Keratinocyte (primary cell): ENCODE measurements around the gene CSH1. TPM values are rescaled to one million over a fixed set of nuclear protein-coding genes. Genes with fewer than 3 reads are reported as not detected.
"Not testable (repeated sequence)": the region's sequence is repeated elsewhere in the genome, so short reads cannot be mapped to it uniquely, and the experiment has no call there.

Experiments
- DNase-seq: peaks from one replicate; pipeline ENCODE4 v3.0.0-alpha.2; 2011; ENCODE audit warnings: low read depth, missing footprints, low spot score
- FAIRE-seq: peaks from 2 replicates; lab custom pipeline; 2011; peaks lifted over from hg19 to GRCh38; lab: Jason Lieb, UNC
- H2AFZ ChIP-seq: 2 replicates; pipeline ENCODE4 v1.6.0; 2012; ENCODE audit warnings: low read length, control low read depth, inconsistent platforms; ENCODE audit not compliant: control insufficient read depth
- H3K27ac ChIP-seq: 2 replicates; pipeline ENCODE4 v1.5.1; 2011; ENCODE audit warnings: low read length; ENCODE audit not compliant: control insufficient read depth, insufficient read depth
- H3K27me3 ChIP-seq: 3 replicates; pipeline ENCODE4 v1.6.0; 2011; ENCODE audit warnings: low read length; ENCODE audit not compliant: control insufficient read depth, insufficient read depth; ENCODE audit errors: extremely low read depth
- H3K36me3 ChIP-seq, 2 experiments: 2 replicates in 1 of 2; 3 replicates in 1 of 2; pipeline ENCODE4 v1.5.1; 2011; ENCODE audit warnings: low read length in 2 of 2, mild to moderate bottlenecking in 1 of 2; ENCODE audit not compliant: control insufficient read depth in 2 of 2, insufficient read depth in 2 of 2; ENCODE audit errors: extremely low read depth in 1 of 2
- H3K4me1 ChIP-seq: 3 replicates; pipeline ENCODE4 v1.5.1; 2011; ENCODE audit warnings: low read length; ENCODE audit not compliant: control insufficient read depth, insufficient read depth; ENCODE audit errors: extremely low read depth
- H3K4me2 ChIP-seq: 3 replicates; pipeline ENCODE4 v1.6.0; 2011; ENCODE audit warnings: low read depth, low read length; ENCODE audit not compliant: control insufficient read depth, insufficient read depth; ENCODE audit errors: extremely low read depth
- H3K4me3 ChIP-seq, 3 experiments: fragments of 200-600 bp in 1 of 3; sonication (generic) in 1 of 3; 2 replicates in 2 of 3; 3 replicates in 1 of 3; pipeline ENCODE4 v1.5.1; 2011 to 2016; ENCODE audit warnings: low read length in 3 of 3, mild to moderate bottlenecking in 3 of 3, control low read depth in 2 of 3, inconsistent platforms in 1 of 3, low read depth in 1 of 3, mixed read lengths in 1 of 3, mixed run types in 1 of 3, moderate library complexity in 1 of 3; ENCODE audit not compliant: control insufficient read depth in 2 of 3, insufficient read depth in 2 of 3; ENCODE audit errors: extremely low read depth in 1 of 3
- H3K79me2 ChIP-seq: 2 replicates; pipeline ENCODE4 v1.6.0; 2012; ENCODE audit warnings: low read length; ENCODE audit not compliant: control insufficient read depth, insufficient read depth
- H3K9ac ChIP-seq: 3 replicates; pipeline ENCODE4 v1.6.0; 2011; ENCODE audit warnings: low read length; ENCODE audit not compliant: control insufficient read depth, insufficient read depth; ENCODE audit errors: extremely low read depth
- H3K9me1 ChIP-seq: 3 replicates; pipeline ENCODE4 v1.6.0; 2011; ENCODE audit warnings: low read length; ENCODE audit not compliant: control insufficient read depth, insufficient read depth; ENCODE audit errors: extremely low read depth
- H3K9me3 ChIP-seq: 2 replicates; pipeline ENCODE4 v1.5.1; 2012; ENCODE audit warnings: low read depth, low read length; ENCODE audit not compliant: control insufficient read depth
- H4K20me1 ChIP-seq: 3 replicates; pipeline ENCODE4 v1.6.0; 2011; ENCODE audit warnings: low read length; ENCODE audit not compliant: control insufficient read depth, insufficient read depth; ENCODE audit errors: extremely low read depth
- CTCF ChIP-seq, 3 experiments: IDR thresholded peaks in 1 of 3; conservative IDR thresholded peaks in 1 of 3; optimal IDR thresholded peaks in 1 of 3; 2 replicates in 2 of 3; 3 replicates in 1 of 3; pipeline versions ENCODE3 to v1.5.1; 2011; ENCODE audit warnings: low read length in 3 of 3, mild to moderate bottlenecking in 3 of 3, moderate library complexity in 2 of 3, control low read depth in 1 of 3, inconsistent platforms in 1 of 3; ENCODE audit not compliant: insufficient read depth in 2 of 3; ENCODE audit errors: extremely low read depth in 1 of 3
- EZH2 ChIP-seq: IDR thresholded peaks from one replicate; pipeline ENCODE4 v1.6.1; 2012; ENCODE audit warnings: inconsistent platforms, mild to moderate bottlenecking, low read length, moderate library complexity
- dilution Hi-C: fragments of 300-500 bp; cut with MboI; formaldehyde crosslinking; loops from one replicate; pipeline ENCODE4 v1.7.0; 2020; ENCODE audit warnings: low sequenced_read_pairs; ENCODE audit not compliant: extremely low pct_ligation_motif_present
- polyA plus RNA-seq, 5 experiments: library from polyadenylated mRNA; depleted of rRNA in 3 of 5; stranded (reverse) in 3 of 5; stranded (forward) in 1 of 5; unstranded in 1 of 5; fragments of >200 nt; gene quantifications; 1 replicate in 1 of 5; 2 replicates in 3 of 5; 3 replicates in 1 of 5; pipeline versions ENCODE4 v1.2.1 to v1.2.3, GENCODE V29; 2011 to 2012; ENCODE audit warnings: missing spikeins in 2 of 5, low read depth in 1 of 5, low replicate concordance in 1 of 5

The CSH1 gene
- polyA plus RNA-seq, 1 donor (not counting 4 experiments of a cell fraction or from before 2014, with no cell fraction given), result not detected

GRCh38 chr17:63911041-63911635 is 14.8 kb upstream of the CSH1 start, which contains the start of gene CSHL1:
TSS of gene CSHL1 (minus strand) at chr17:63911258. CDS start at chr17:63911196, 62 bp downstream.
- DNase-seq, result no peak
- Histone ChIP-seq H3K79me2 (no peaks in the 10 kb centered on the region), H3K9me1 (no peaks in the 10 kb centered on the region), H3K4me1 (no peaks in the 10 kb centered on the region), H3K27ac (no peak within 1 kb of the TSS), H3K4me2 (no peak within 1 kb of the TSS), H3K4me3 (no peak within 1 kb of the TSS), H3K9me3 (no peaks in the 10 kb centered on the region), H3K36me3 (no peaks in the 10 kb centered on the region), H2AFZ (no peak within 1 kb of the TSS), H3K9ac (no peak within 1 kb of the TSS), H4K20me1 (no peaks in the 10 kb centered on the region), H3K27me3 (no peaks in the 10 kb centered on the region)
- FAIRE-seq, result no peak
- no peak for TF ChIP-seq CTCF (optimal IDR thresholded peaks at IDR 0.05 in 1 of 3, IDR thresholded peaks at IDR 0.05 in 1 of 3, conservative IDR thresholded peaks at IDR 0.05 in 1 of 3; ENCODE audit: extremely low read depth in 1 of 3, insufficient read depth in 2 of 3, low read length in 3 of 3)
- TF ChIP-seq EZH2, result no peak
- dilution Hi-C loops, result no loop called here

GRCh38 chr17:63910096-63910495 is 13.7 kb upstream of the CSH1 start:
- Histone ChIP-seq H3K36me3 (no peaks in the 10 kb centered on the region), H2AFZ (no peak overlapping the region), H3K4me2 (no peak overlapping the region), H3K9me3 (no peaks in the 10 kb centered on the region), H3K9me1 (no peaks in the 10 kb centered on the region), H3K4me3 (no peak overlapping the region), H3K27me3 (no peaks in the 10 kb centered on the region), H4K20me1 (no peaks in the 10 kb centered on the region), H3K9ac (no peak overlapping the region), H3K79me2 (no peaks in the 10 kb centered on the region), H3K27ac (no peak overlapping the region), H3K4me1 (no peaks in the 10 kb centered on the region)
- dilution Hi-C loops, result no loop called here
- FAIRE-seq, result no peak
- no peak for DNase-seq
- TF ChIP-seq EZH2, result no peak
- no peak for TF ChIP-seq CTCF (optimal IDR thresholded peaks at IDR 0.05 in 1 of 3, IDR thresholded peaks at IDR 0.05 in 1 of 3, conservative IDR thresholded peaks at IDR 0.05 in 1 of 3; ENCODE audit: extremely low read depth in 1 of 3, insufficient read depth in 2 of 3, low read length in 3 of 3)

GRCh38 chr17:63909586-63909985 is 13.2 kb upstream of the CSH1 start:
- H3K36me3 ChIP-seq, H3K9me3 ChIP-seq, H3K9ac ChIP-seq, H3K79me2 ChIP-seq, H2AFZ ChIP-seq, dilution Hi-C loops, H3K4me3 ChIP-seq, H3K4me1 ChIP-seq, H3K27ac ChIP-seq, H3K27me3 ChIP-seq, H3K9me1 ChIP-seq, DNase-seq, FAIRE-seq, H4K20me1 ChIP-seq, H3K4me2 ChIP-seq: not testable (repeated sequence)
